Neural progenitor cell (in vitro differentiated cells): ENCODE data around the gene GYG1. TPM values are rescaled to one million over a fixed set of nuclear protein-coding genes. Genes with fewer than 3 reads are reported as not detected.
A peak's percentile ranks its signal among the peaks of the same experiment; 100 is the strongest.

Experiments
- DNase-seq: peaks from one replicate; pipeline ENCODE4 v3.0.0-alpha.2; 2016; ENCODE audit warnings: low spot score
- H2AFZ ChIP-seq: fragments of 200-600 bp; sonication (generic); replicated peaks from 2 replicates; pipeline ENCODE4 v1.6.1; 2016; ENCODE audit warnings: antibody characterized with exemption
- H3F3A ChIP-seq: fragments of 200-600 bp; sonication (generic); 2 replicates; pipeline ENCODE4 v1.6.1; 2016; ENCODE audit warnings: antibody characterized with exemption, low read depth
- H3K27ac ChIP-seq: fragments of 200-600 bp; sonication (generic); 2 replicates; pipeline ENCODE4 v1.5.1; 2016; ENCODE audit warnings: mild to moderate bottlenecking
- H3K27me3 ChIP-seq: fragments of 200-600 bp; sonication (generic); 2 replicates; pipeline ENCODE4 v1.6.1; 2016; ENCODE audit warnings: mild to moderate bottlenecking, moderate library complexity
- H3K36me3 ChIP-seq: fragments of 200-600 bp; sonication (generic); 2 replicates; pipeline ENCODE4 v1.5.1; 2016
- H3K4me1 ChIP-seq: fragments of 200-600 bp; sonication (generic); 2 replicates; pipeline ENCODE4 v1.6.1; 2016; ENCODE audit warnings: mixed run types
- H3K4me2 ChIP-seq: fragments of 200-600 bp; sonication (generic); 2 replicates; pipeline ENCODE4 v1.6.1; 2016
- H3K4me3 ChIP-seq: fragments of 200-600 bp; sonication (generic); 2 replicates; pipeline ENCODE4 v1.5.1; 2016
- H3K79me2 ChIP-seq: fragments of 200-600 bp; sonication (generic); 2 replicates; pipeline ENCODE4 v1.6.1; 2016; ENCODE audit warnings: low read depth
- H3K9ac ChIP-seq: fragments of 200-600 bp; sonication (generic); 2 replicates; pipeline ENCODE4 v1.6.1; 2016
- H3K9me3 ChIP-seq: fragments of 200-600 bp; sonication (generic); 2 replicates; pipeline ENCODE4 v1.5.1; 2016; ENCODE audit warnings: low read depth
- H4K20me1 ChIP-seq: fragments of 200-600 bp; sonication (generic); 2 replicates; pipeline ENCODE4 v1.6.1; 2016; ENCODE audit warnings: low read depth
- H3K27ac Mint-ChIP-seq: 3 replicates; pipeline ENCODE4 v1.8.0; 2021; ENCODE audit warnings: mixed read lengths
- H3K27me3 Mint-ChIP-seq: 2 replicates; pipeline ENCODE4 v1.8.0; 2022; ENCODE audit warnings: low read depth, mild to moderate bottlenecking, inconsistent platforms, moderate library complexity, mixed read lengths; ENCODE audit not compliant: insufficient read depth
- H3K36me3 Mint-ChIP-seq: 3 replicates; pipeline ENCODE4 v1.8.0; 2021; ENCODE audit warnings: mixed read lengths
- H3K4me1 Mint-ChIP-seq: 3 replicates; pipeline ENCODE4 v1.8.0; 2021; ENCODE audit warnings: mixed read lengths
- H3K4me3 Mint-ChIP-seq: 3 replicates; pipeline ENCODE4 v1.8.0; 2021; ENCODE audit warnings: mild to moderate bottlenecking, moderate library complexity, mixed read lengths
- H3K9me3 Mint-ChIP-seq: 3 replicates; pipeline ENCODE4 v1.8.0; 2020; ENCODE audit warnings: mixed read lengths
- CTCF ChIP-seq: fragments of 200-600 bp; sonication (generic); IDR thresholded peaks from 2 replicates; pipeline ENCODE4 v1.5.1; 2017; ENCODE audit warnings: antibody characterized with exemption, mild to moderate bottlenecking
- EZH2 ChIP-seq: fragments of 200-600 bp; sonication (generic); IDR thresholded peaks from 2 replicates; pipeline ENCODE4 v1.6.1; 2017; ENCODE audit warnings: antibody characterized with exemption, mild to moderate bottlenecking, moderate library complexity
- EZH2phosphoT487 ChIP-seq: fragments of 200-600 bp; sonication (generic); IDR thresholded peaks from 2 replicates; pipeline ENCODE4 v1.6.1; 2017; ENCODE audit warnings: antibody characterized with exemption
- total RNA-seq: library from RNA; depleted of rRNA; stranded (reverse); fragments of >200 nt; gene quantifications from 2 replicates; pipeline ENCODE4 v1.2.3, GENCODE V29; 2015; ENCODE audit warnings: low replicate concordance

Gene GYG1
- total RNA-seq, 1 donor from 2014 or later: 22.0 TPM

- H3K4me3 Mint-ChIP-seq: no peak overlapping the region
- Histone ChIP-seq H3K79me2 (no peaks in the 10 kb centered on the region), H2AFZ (no peak overlapping the region), H3K27me3 (no peaks in the 10 kb centered on the region), H4K20me1 (no peaks in the 10 kb centered on the region), H3K4me3 (no peak overlapping the region), H3K36me3 (no peaks in the 10 kb centered on the region), H3K4me1 (peaks cover 5% of the 10 kb centered on the region), H3K9ac (no peak overlapping the region), H3K27ac (no peak overlapping the region), H3F3A (no peaks in the 10 kb centered on the region), H3K9me3 (no peaks in the 10 kb centered on the region), H3K4me2 (no peak overlapping the region)
- no peaks in the 10 kb centered on the region for H3K9me3 Mint-ChIP-seq
- no peak overlapping the region for H3K27ac Mint-ChIP-seq
- TF ChIP-seq EZH2 (no peak), CTCF (peak; percentile 47)
- no peaks in the 10 kb centered on the region for H3K27me3 Mint-ChIP-seq
- peaks cover 3% of the 10 kb centered on the region for H3K36me3 Mint-ChIP-seq
- H3K4me1 Mint-ChIP-seq: peaks cover 14% of the 10 kb centered on the region
- DNase-seq: peak; percentile 42
Observed at GRCh38 chr3:148957586-148957985, 33.8 kb upstream of the GYG1 start.

GRCh38 chr3:148958696-148959095, 32.6 kb upstream of the GYG1 start:
- H3K4me1 Mint-ChIP-seq: peaks cover 14% of the 10 kb centered on the region
- DNase-seq: no peak
- H3K9ac ChIP-seq: no peak overlapping the region
- H3K27me3 Mint-ChIP-seq: no peaks in the 10 kb centered on the region
- H3K4me3 Mint-ChIP-seq: no peak overlapping the region
- peaks cover 3% of the 10 kb centered on the region for H3K36me3 Mint-ChIP-seq
- H3K4me3 ChIP-seq: no peak overlapping the region
- no peak overlapping the region for H3K27ac Mint-ChIP-seq
- H3K9me3 ChIP-seq: no peaks in the 10 kb centered on the region
- H3K27ac ChIP-seq: no peak overlapping the region
- H2AFZ ChIP-seq: no peak overlapping the region
- peaks cover 5% of the 10 kb centered on the region for H3K4me1 ChIP-seq
- no peaks in the 10 kb centered on the region for H4K20me1 ChIP-seq
- no peak overlapping the region for H3K4me2 ChIP-seq
- H3K27me3 ChIP-seq: no peaks in the 10 kb centered on the region
- no peaks in the 10 kb centered on the region for H3K36me3 ChIP-seq
- H3K9me3 Mint-ChIP-seq: no peaks in the 10 kb centered on the region
- TF ChIP-seq EZH2 (no peak), EZH2phosphoT487 (no peak), CTCF (no peak)
- no peaks in the 10 kb centered on the region for H3K79me2 ChIP-seq
- H3F3A ChIP-seq: no peaks in the 10 kb centered on the region

GRCh38 chr3:148962513-148962912, 28.8 kb upstream of the GYG1 start:
- no peak overlapping the region for H3K27ac ChIP-seq
- Mint-ChIP-seq H3K36me3 (peaks cover 3% of the 10 kb centered on the region), H3K27ac (no peak overlapping the region), H3K9me3 (no peaks in the 10 kb centered on the region), H3K4me1 (no peaks in the 10 kb centered on the region), H3K4me3 (no peak overlapping the region), H3K27me3 (peaks cover 2% of the 10 kb centered on the region)
- H3K9ac ChIP-seq: no peak overlapping the region
- no peak overlapping the region for H3K4me2 ChIP-seq
- DNase-seq: peak; percentile 23
- H3K9me3 ChIP-seq: no peaks in the 10 kb centered on the region
- H3F3A ChIP-seq: no peaks in the 10 kb centered on the region
- no peaks in the 10 kb centered on the region for H3K27me3 ChIP-seq
- no peaks in the 10 kb centered on the region for H4K20me1 ChIP-seq
- no peaks in the 10 kb centered on the region for H3K36me3 ChIP-seq
- TF ChIP-seq EZH2 (no peak), EZH2phosphoT487 (no peak), CTCF (peak; percentile 24)
- no peak overlapping the region for H2AFZ ChIP-seq
- H3K79me2 ChIP-seq: no peaks in the 10 kb centered on the region
- no peak overlapping the region for H3K4me3 ChIP-seq
- H3K4me1 ChIP-seq: no peaks in the 10 kb centered on the region

GRCh38 chr3:148964809-148965208, 26.5 kb upstream of the GYG1 start:
- Histone ChIP-seq H3K4me2 (no peak overlapping the region), H3K4me1 (no peaks in the 10 kb centered on the region), H3K79me2 (no peaks in the 10 kb centered on the region), H3K4me3 (no peak overlapping the region), H4K20me1 (no peaks in the 10 kb centered on the region), H3K9ac (no peak overlapping the region), H3K27me3 (no peaks in the 10 kb centered on the region), H3K27ac (no peak overlapping the region), H3K9me3 (no peaks in the 10 kb centered on the region), H2AFZ (peak overlapping the region; percentile 42), H3F3A (no peaks in the 10 kb centered on the region), H3K36me3 (no peaks in the 10 kb centered on the region)
- peaks cover 2% of the 10 kb centered on the region for H3K27me3 Mint-ChIP-seq
- H3K9me3 Mint-ChIP-seq: no peaks in the 10 kb centered on the region
- H3K36me3 Mint-ChIP-seq: no peaks in the 10 kb centered on the region
- H3K4me1 Mint-ChIP-seq: peaks cover 6% of the 10 kb centered on the region
- H3K4me3 Mint-ChIP-seq: no peak overlapping the region
- no peak overlapping the region for H3K27ac Mint-ChIP-seq
- TF ChIP-seq EZH2 (no peak), EZH2phosphoT487 (no peak), CTCF (no peak)
- no peak for DNase-seq
